ENCODE measurements around the gene SLC9A9. TPM values are rescaled to one million over a fixed set of nuclear protein-coding genes. Genes with fewer than 3 reads are reported as not detected.
"Not testable (repeated sequence)": the region's sequence is repeated elsewhere in the genome, so short reads cannot be mapped to it uniquely, and the experiment has no call there.

Gene SLC9A9
- total and polyA plus RNA-seq, 2 donors, result 20.5 to 21.2 TPM

GRCh38 chr3:143809121-143809621, 39.1 kb downstream of the SLC9A9 start:
- Histone ChIP-seq H3K27me3 (ENCODE audit: control insufficient read depth in 2 of 2, insufficient read depth in 1 of 2, low read length in 1 of 2) (no peaks in the 10 kb centered on the region), H3K9me3 (ENCODE audit: control insufficient read depth in 2 of 2, insufficient read depth in 1 of 2, low read length in 1 of 2) (no peaks in the 10 kb centered on the region), H3K27ac (ENCODE audit: low read depth in 1 of 2, low read length in 1 of 2) (no peak overlapping the region), H3K4me3 (ENCODE audit: low read length in 2 of 2) (no peak overlapping the region), H3K36me3 (ENCODE audit: control insufficient read depth in 2 of 2, insufficient read depth in 2 of 2, low read length in 1 of 2) (no peaks in the 10 kb centered on the region), H3K4me1 (ENCODE audit: control insufficient read depth in 2 of 2, insufficient read depth in 2 of 2, low read length in 2 of 2) (no peaks in the 10 kb centered on the region)
- WGBS, result 90% methylated on average over 3 of the region's 3 CpGs
- no peak for DNase-seq (ENCODE audit: low read depth in 6 of 9, low spot score in 9 of 9)

DNA sequence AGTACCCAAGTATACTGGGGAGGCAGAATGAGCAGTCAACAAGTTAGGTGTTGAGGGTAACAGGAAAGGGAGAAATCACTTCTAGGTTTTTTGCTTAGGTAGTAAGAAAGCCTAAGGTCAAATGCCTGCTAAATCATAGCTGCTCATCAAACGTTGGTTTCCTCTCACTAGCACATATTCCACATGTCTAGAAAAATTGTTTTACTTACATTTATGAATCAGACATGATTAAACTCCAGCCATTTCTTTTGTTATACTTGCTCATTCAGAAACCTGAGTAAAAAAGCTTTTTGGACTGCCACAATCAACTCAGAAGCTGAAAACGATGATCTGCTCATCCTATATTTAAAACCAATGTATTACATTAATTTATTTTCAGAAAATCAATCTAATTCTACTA, 40.2 kb downstream of the SLC9A9 start:
- no peak overlapping the region for H3K4me3 ChIP-seq (ENCODE audit: low read length in 2 of 2)
- H3K27ac ChIP-seq (ENCODE audit: low read depth in 1 of 2, low read length in 1 of 2), result no peak overlapping the region
- H3K4me1 ChIP-seq (ENCODE audit: control insufficient read depth in 2 of 2, insufficient read depth in 2 of 2, low read length in 2 of 2), result no peaks in the 10 kb centered on the region

DNA sequence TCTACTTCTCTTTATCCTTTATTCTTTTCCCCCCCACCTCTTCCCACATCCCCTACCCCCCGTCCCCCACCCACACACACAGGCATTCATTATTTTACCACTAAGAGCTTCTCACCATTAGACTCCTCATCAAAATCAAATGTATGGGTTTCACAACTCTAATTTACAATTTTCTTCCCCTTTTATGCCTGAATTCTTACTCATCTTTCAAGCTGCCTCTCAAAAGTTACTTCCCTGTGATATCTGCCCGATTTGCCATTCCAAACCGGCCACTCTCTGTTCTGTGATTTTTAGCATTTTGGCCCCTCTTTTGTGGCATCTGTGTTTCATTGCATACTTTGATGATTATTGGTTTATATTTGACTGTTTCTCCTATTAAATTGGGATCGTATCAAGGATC, 42.2 kb downstream of the SLC9A9 start:
- no peaks in the 10 kb centered on the region for H3K36me3 ChIP-seq (ENCODE audit: control insufficient read depth in 2 of 2, insufficient read depth in 2 of 2, low read length in 1 of 2)
- no peaks in the 10 kb centered on the region for H3K27me3 ChIP-seq (ENCODE audit: control insufficient read depth in 2 of 2, insufficient read depth in 1 of 2, low read length in 1 of 2)
- DNase-seq (ENCODE audit: low read depth in 6 of 9, low spot score in 9 of 9), result no peak
- no peaks in the 10 kb centered on the region for H3K9me3 ChIP-seq (ENCODE audit: control insufficient read depth in 2 of 2, insufficient read depth in 1 of 2, low read length in 1 of 2)
- H3K27ac ChIP-seq (ENCODE audit: low read depth in 1 of 2, low read length in 1 of 2), result no peak overlapping the region
- H3K4me3 ChIP-seq (ENCODE audit: low read length in 2 of 2), result no peak overlapping the region
- H3K4me1 ChIP-seq (ENCODE audit: control insufficient read depth in 2 of 2, insufficient read depth in 2 of 2, low read length in 2 of 2), result no peaks in the 10 kb centered on the region
- WGBS, result 89% methylated on average over 4 of the region's 4 CpGs

More for the DNA sequence above, 40.2 kb downstream of the SLC9A9 start:
- DNase-seq (ENCODE audit: low read depth in 6 of 9, low spot score in 9 of 9), result no peak
- H3K27me3 ChIP-seq (ENCODE audit: control insufficient read depth in 2 of 2, insufficient read depth in 1 of 2, low read length in 1 of 2), result no peaks in the 10 kb centered on the region
- no peaks in the 10 kb centered on the region for H3K36me3 ChIP-seq (ENCODE audit: control insufficient read depth in 2 of 2, insufficient read depth in 2 of 2, low read length in 1 of 2)
- H3K9me3 ChIP-seq (ENCODE audit: control insufficient read depth in 2 of 2, insufficient read depth in 1 of 2, low read length in 1 of 2), result no peaks in the 10 kb centered on the region
- 91% methylated on average over 2 of the region's 2 CpGs for WGBS

DNA sequence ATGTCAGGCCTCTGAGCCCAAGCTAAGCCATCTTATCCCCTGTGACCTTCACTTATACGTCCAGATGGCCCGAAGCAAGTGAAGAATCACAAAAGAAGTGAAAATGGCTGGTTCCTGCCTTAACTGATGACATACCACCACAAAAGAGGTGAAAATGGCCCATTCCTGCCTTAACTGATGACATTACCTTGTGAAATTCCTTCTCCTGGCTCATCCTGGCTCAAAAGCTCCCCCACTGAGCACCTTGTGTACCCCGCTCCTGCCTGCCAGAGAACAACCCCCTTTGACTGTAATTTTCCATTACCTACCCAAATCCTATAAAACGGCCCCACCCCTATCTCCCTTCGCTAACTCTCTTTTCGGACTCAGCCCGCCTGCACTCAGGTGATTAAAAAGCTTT, 42.8 kb downstream of the SLC9A9 start:
- 95% methylated on average over 7 of the region's 7 CpGs for WGBS
- not testable (repeated sequence) for DNase-seq (ENCODE audit: low read depth in 6 of 9, low spot score in 9 of 9); H3K27me3 ChIP-seq (ENCODE audit: control insufficient read depth in 2 of 2, insufficient read depth in 1 of 2, low read length in 1 of 2); H3K4me3 ChIP-seq (ENCODE audit: low read length in 2 of 2); H3K9me3 ChIP-seq (ENCODE audit: control insufficient read depth in 2 of 2, insufficient read depth in 1 of 2, low read length in 1 of 2); H3K27ac ChIP-seq (ENCODE audit: low read depth in 1 of 2, low read length in 1 of 2); H3K36me3 ChIP-seq (ENCODE audit: control insufficient read depth in 2 of 2, insufficient read depth in 2 of 2, low read length in 1 of 2); H3K4me1 ChIP-seq (ENCODE audit: control insufficient read depth in 2 of 2, insufficient read depth in 2 of 2, low read length in 2 of 2)

DNA sequence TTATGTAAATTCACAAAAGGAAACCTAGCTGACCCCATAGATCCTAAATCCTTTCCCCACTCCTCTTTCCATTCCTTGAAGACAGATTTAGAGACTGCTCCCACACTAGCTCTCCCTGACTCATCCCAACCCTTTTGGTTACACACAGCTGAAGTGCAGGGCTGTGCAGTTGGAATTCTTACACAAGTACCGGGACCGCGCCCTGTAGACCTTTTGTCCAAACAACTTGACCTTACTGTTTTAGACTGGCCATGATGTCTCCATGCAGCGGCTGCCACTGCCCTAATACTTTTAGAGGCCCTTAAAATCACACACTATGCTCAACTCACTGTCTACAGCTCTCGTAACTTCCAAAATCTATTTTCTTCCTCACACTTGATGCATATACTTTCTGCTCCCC, 47.2 kb downstream of the SLC9A9 start:
- not testable (repeated sequence) for H3K4me3 ChIP-seq (ENCODE audit: low read length in 2 of 2); H3K27me3 ChIP-seq (ENCODE audit: control insufficient read depth in 2 of 2, insufficient read depth in 1 of 2, low read length in 1 of 2); H3K36me3 ChIP-seq (ENCODE audit: control insufficient read depth in 2 of 2, insufficient read depth in 2 of 2, low read length in 1 of 2); H3K9me3 ChIP-seq (ENCODE audit: control insufficient read depth in 2 of 2, insufficient read depth in 1 of 2, low read length in 1 of 2); H3K4me1 ChIP-seq (ENCODE audit: control insufficient read depth in 2 of 2, insufficient read depth in 2 of 2, low read length in 2 of 2); DNase-seq (ENCODE audit: low read depth in 6 of 9, low spot score in 9 of 9); H3K27ac ChIP-seq (ENCODE audit: low read depth in 1 of 2, low read length in 1 of 2)
- WGBS, result 98% methylated on average over 5 of the region's 5 CpGs

DNA sequence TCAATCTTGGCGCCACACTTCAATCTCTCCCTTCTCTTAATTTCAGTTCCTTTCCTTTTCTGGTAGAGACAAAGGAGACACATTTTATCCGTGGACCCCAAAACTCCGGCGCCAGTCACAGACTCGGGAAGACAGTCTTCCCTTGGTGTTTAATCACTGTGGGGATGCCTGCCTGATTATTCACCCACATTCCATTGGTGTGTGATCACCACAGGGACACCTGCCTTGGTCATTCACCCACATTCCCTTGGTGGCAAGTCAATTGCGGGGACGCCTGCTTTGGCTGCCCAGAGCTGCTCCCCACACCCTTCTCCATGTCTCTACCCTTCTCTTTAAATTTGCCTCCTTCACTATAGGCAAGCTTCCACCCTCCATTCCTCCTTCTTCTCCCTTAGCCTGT, 50.1 kb downstream of the SLC9A9 start:
- H3K4me3 ChIP-seq (ENCODE audit: low read length in 2 of 2); H3K9me3 ChIP-seq (ENCODE audit: control insufficient read depth in 2 of 2, insufficient read depth in 1 of 2, low read length in 1 of 2); H3K27me3 ChIP-seq (ENCODE audit: control insufficient read depth in 2 of 2, insufficient read depth in 1 of 2, low read length in 1 of 2); H3K4me1 ChIP-seq (ENCODE audit: control insufficient read depth in 2 of 2, insufficient read depth in 2 of 2, low read length in 2 of 2); DNase-seq (ENCODE audit: low read depth in 6 of 9, low spot score in 9 of 9); H3K36me3 ChIP-seq (ENCODE audit: control insufficient read depth in 2 of 2, insufficient read depth in 2 of 2, low read length in 1 of 2); H3K27ac ChIP-seq (ENCODE audit: low read depth in 1 of 2, low read length in 1 of 2): not testable (repeated sequence)
- 96% methylated on average over 7 of the region's 7 CpGs for WGBS

DNA sequence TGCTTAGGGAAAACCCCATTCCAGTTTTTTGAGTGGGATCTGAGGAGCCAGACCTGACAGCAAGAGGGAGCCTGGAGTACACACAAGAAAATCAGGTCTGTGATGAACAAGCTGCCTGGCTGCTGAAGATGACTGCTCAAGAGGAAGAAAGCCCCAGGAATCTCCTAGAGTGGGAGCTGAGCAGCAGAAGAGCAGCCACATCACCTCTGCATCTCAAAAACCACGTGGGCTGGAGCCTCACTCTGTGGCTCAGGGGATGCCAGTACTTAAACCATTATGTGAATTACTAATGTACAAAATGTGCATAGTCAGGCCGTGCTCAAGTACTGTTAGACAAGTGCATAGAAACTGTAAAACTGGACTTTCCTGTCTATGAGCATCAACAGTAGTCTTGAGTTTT, 52.4 kb downstream of the SLC9A9 start:
- no peaks in the 10 kb centered on the region for H3K36me3 ChIP-seq (ENCODE audit: control insufficient read depth in 2 of 2, insufficient read depth in 2 of 2, low read length in 1 of 2)
- no peak overlapping the region for H3K27ac ChIP-seq (ENCODE audit: low read depth in 1 of 2, low read length in 1 of 2)
- H3K9me3 ChIP-seq (ENCODE audit: control insufficient read depth in 2 of 2, insufficient read depth in 1 of 2, low read length in 1 of 2), result no peaks in the 10 kb centered on the region
- no peak overlapping the region for H3K4me3 ChIP-seq (ENCODE audit: low read length in 2 of 2)
- H3K27me3 ChIP-seq (ENCODE audit: control insufficient read depth in 2 of 2, insufficient read depth in 1 of 2, low read length in 1 of 2), result no peaks in the 10 kb centered on the region
- 70% methylated on average over 2 of the region's 2 CpGs for WGBS
- DNase-seq (ENCODE audit: low read depth in 6 of 9, low spot score in 9 of 9), result no peak
- H3K4me1 ChIP-seq (ENCODE audit: control insufficient read depth in 2 of 2, insufficient read depth in 2 of 2, low read length in 2 of 2), result no peaks in the 10 kb centered on the region

- DNase-seq (ENCODE audit: low read depth in 6 of 9, low spot score in 9 of 9), result no peak
- no peaks in the 10 kb centered on the region for H3K9me3 ChIP-seq (ENCODE audit: control insufficient read depth in 2 of 2, insufficient read depth in 1 of 2, low read length in 1 of 2)
- no peaks in the 10 kb centered on the region for H3K27me3 ChIP-seq (ENCODE audit: control insufficient read depth in 2 of 2, insufficient read depth in 1 of 2, low read length in 1 of 2)
- 95% methylated on average over 6 of the region's 6 CpGs for WGBS
- H3K4me3 ChIP-seq (ENCODE audit: low read length in 2 of 2), result no peak overlapping the region
- no peak overlapping the region for H3K27ac ChIP-seq (ENCODE audit: low read depth in 1 of 2, low read length in 1 of 2)
- no peaks in the 10 kb centered on the region for H3K4me1 ChIP-seq (ENCODE audit: control insufficient read depth in 2 of 2, insufficient read depth in 2 of 2, low read length in 2 of 2)
- H3K36me3 ChIP-seq (ENCODE audit: control insufficient read depth in 2 of 2, insufficient read depth in 2 of 2, low read length in 1 of 2), result no peaks in the 10 kb centered on the region
Observed at GRCh38 chr3:143794793-143795462, 53.3 kb downstream of the SLC9A9 start.

DNA sequence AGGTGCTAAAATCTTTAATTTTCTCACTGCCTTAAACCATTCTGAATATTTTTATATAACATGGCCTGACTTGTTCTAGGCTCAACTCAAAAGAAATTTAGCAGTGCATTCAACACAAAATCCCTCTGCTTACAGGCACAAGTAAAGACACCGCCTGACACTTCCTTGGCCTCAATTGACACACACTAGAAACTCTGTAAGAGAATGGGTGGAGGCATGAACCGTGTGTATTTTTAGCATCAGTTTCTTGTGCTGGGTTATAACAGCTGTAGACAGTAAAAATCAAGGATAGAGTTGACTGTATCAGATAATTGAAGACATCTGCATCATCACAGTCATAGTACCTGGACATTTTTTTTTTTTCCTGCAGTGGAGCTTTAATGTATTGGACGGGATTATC, 54.3 kb downstream of the SLC9A9 start:
- H3K4me1 ChIP-seq (ENCODE audit: control insufficient read depth in 2 of 2, insufficient read depth in 2 of 2, low read length in 2 of 2), result no peaks in the 10 kb centered on the region
- no peak overlapping the region for H3K4me3 ChIP-seq (ENCODE audit: low read length in 2 of 2)
- H3K9me3 ChIP-seq (ENCODE audit: control insufficient read depth in 2 of 2, insufficient read depth in 1 of 2, low read length in 1 of 2), result no peaks in the 10 kb centered on the region
- 90% methylated on average over 3 of the region's 3 CpGs for WGBS
- no peak overlapping the region for H3K27ac ChIP-seq (ENCODE audit: low read depth in 1 of 2, low read length in 1 of 2)
- DNase-seq (ENCODE audit: low read depth in 6 of 9, low spot score in 9 of 9), result no peak
- H3K36me3 ChIP-seq (ENCODE audit: control insufficient read depth in 2 of 2, insufficient read depth in 2 of 2, low read length in 1 of 2), result no peaks in the 10 kb centered on the region
- H3K27me3 ChIP-seq (ENCODE audit: control insufficient read depth in 2 of 2, insufficient read depth in 1 of 2, low read length in 1 of 2), result no peaks in the 10 kb centered on the region
